ENCODE data around the gene RPH3AL. TPM values are rescaled to one million over a fixed set of nuclear protein-coding genes. Genes with fewer than 3 reads are reported as not detected.
"Not testable (repeated sequence)": the region's sequence is repeated elsewhere in the genome, so short reads cannot be mapped to it uniquely, and the experiment has no call there.

The RPH3AL gene
- total RNA-seq, 4 donors from 2014 or later = 9.6 to 62.4 (median 41.9) TPM

DNA sequence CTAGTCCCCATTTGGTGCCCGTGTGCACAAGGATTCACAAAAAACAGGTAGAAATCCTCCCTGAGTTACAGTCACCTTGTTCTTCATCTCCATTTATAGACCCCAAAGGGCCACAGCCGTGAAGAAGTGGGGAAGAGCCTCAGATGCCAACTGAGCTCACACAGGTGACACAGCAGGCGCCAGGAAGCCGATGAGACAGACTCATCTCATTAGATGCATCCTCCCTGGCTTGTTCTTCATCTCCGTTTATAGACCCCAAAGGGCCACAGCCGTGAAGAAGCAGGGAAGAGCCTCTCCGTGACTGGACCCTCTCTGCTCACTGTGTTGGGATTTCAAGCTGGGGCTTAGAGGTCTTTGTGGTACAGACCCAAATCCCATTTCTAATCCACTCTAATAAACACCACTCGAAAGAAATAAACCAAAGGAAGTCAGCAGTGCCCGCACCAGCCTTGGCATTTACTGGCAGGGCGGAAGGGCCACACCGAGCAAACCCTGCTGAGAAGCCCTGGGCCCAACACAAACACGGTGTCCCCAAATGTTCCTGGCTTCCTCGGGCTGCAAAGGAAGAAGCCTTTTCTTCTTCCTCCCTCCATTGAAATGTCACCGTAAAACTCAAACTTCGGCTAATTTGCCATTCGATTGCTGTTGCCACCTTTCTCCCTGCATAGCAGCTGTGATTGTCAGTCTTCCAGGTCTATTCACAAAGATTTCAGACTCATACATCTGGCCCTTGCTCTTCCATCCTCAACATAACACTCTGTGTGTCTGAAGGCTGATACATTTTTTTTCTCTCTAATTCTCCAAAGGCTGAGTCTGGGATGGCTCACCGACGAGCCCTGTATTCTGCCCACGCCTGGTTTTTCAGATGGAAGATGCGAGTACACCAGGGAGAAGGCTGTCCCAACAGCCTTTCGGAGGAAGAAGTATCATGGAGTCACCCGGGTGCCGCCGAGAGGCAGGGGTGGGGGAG is 126.2 kb downstream of the RPH3AL start:
- 67 to 76% methylated on average over 23 to 24 of the region's 24 CpGs for WGBS, 2 donors
- TF ChIP-seq POLR2A (IDR thresholded peaks at IDR 0.05) (no peak), EP300 (IDR thresholded peaks at IDR 0.05) (no peak), CTCF (IDR thresholded peaks at IDR 0.05) (no peak)
- no peak for DNase-seq (ENCODE audit: low spot score in 2 of 2)
- no peaks in the 10 kb centered on the region for H3K9me3 ChIP-seq
- no peaks in the 10 kb centered on the region for H3K36me3 ChIP-seq
- H3K4me1 ChIP-seq = no peaks in the 10 kb centered on the region
- H3K4me3 ChIP-seq = no peak overlapping the region
- no peak overlapping the region for H3K27ac ChIP-seq
- no peaks in the 10 kb centered on the region for H3K27me3 ChIP-seq

DNA sequence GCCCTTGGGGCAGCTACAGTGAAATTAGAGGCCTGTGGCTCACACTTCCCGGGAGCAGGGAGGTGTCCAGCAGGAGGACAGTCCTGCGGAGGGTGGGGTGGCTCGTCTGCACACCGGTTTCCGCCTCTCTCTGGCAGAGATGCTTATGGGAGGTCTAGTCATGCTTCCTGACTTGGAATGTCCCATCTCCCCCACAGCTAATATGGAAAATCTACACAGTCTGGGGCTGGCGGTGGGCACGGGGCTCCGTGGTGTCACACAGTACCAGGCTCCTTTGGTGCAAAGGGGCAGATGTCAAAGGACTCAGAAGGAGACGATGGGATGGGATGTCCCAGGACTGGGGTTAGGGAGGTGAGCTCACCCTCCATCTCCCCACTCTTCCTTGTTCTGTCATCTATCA is 127.1 kb downstream of the RPH3AL start:
- Histone ChIP-seq H3K4me3 (no peak overlapping the region), H3K27me3 (no peaks in the 10 kb centered on the region), H3K4me1 (no peaks in the 10 kb centered on the region), H3K27ac (no peak overlapping the region), H3K36me3 (no peaks in the 10 kb centered on the region), H3K9me3 (no peaks in the 10 kb centered on the region)
- TF ChIP-seq EP300 (IDR thresholded peaks at IDR 0.05) (no peak), POLR2A (IDR thresholded peaks at IDR 0.05) (no peak), CTCF (IDR thresholded peaks at IDR 0.05) (no peak)
- WGBS, 2 donors = 74 to 95% methylated on average over 9 of the region's 9 CpGs
- no peak for DNase-seq (ENCODE audit: low spot score in 2 of 2)

DNA sequence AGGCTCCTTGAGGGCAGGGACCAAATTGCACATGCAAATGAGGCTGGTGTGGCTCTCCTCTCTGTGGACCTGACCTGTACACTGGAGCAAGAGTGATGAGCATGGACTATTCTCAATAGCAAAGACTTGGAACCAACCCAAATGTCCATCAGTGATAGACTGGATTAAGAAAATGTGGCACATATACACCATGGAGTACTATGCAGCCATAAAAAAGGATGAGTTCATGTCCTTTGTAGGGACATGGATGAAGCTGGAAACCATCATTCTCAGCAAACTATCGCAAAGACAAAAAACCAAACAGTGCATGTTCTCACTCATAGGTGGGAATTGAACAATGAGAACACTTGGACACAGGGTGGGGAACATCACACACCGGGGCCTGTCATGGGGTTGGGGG is 128.0 kb downstream of the RPH3AL start:
- not testable (repeated sequence) for H3K27ac ChIP-seq; H3K36me3 ChIP-seq; H3K4me3 ChIP-seq; DNase-seq (ENCODE audit: low spot score in 2 of 2); H3K27me3 ChIP-seq; H3K9me3 ChIP-seq; H3K4me1 ChIP-seq
- 88 to 96% methylated on average over 2 of the region's 2 CpGs for WGBS, 2 donors

GRCh38 chr17:223723-224471 is 128.7 kb downstream of the RPH3AL start:
- 73 to 78% methylated on average over 8 to 12 of the region's 12 CpGs for WGBS, 2 donors
- DNase-seq (ENCODE audit: low spot score in 2 of 2) = no peak
- Histone ChIP-seq H3K27ac (no peak overlapping the region), H3K36me3 (no peaks in the 10 kb centered on the region), H3K4me3 (no peak overlapping the region), H3K4me1 (no peaks in the 10 kb centered on the region), H3K9me3 (no peaks in the 10 kb centered on the region), H3K27me3 (no peaks in the 10 kb centered on the region)
- TF ChIP-seq POLR2A (IDR thresholded peaks at IDR 0.05) (no peak), CTCF (IDR thresholded peaks at IDR 0.05) (no peak), EP300 (IDR thresholded peaks at IDR 0.05) (no peak)

- no peak for DNase-seq (ENCODE audit: low spot score in 2 of 2)
- no peak for TF ChIP-seq EP300 (IDR thresholded peaks at IDR 0.05)
- no peak for TF ChIP-seq POLR2A (IDR thresholded peaks at IDR 0.05)
- TF ChIP-seq CTCF (IDR thresholded peaks at IDR 0.05) = no peak
- H3K9me3 ChIP-seq = no peaks in the 10 kb centered on the region
- WGBS, 2 donors = 70 to 74% methylated on average over 8 of the region's 8 CpGs
- H3K27me3 ChIP-seq = no peaks in the 10 kb centered on the region
- H3K4me3 ChIP-seq = no peak overlapping the region
- H3K4me1 ChIP-seq = no peaks in the 10 kb centered on the region
- no peak overlapping the region for H3K27ac ChIP-seq
- H3K36me3 ChIP-seq = no peaks in the 10 kb centered on the region
These were observed 130.4 kb downstream of the RPH3AL start for GRCh38 chr17:222172-222571.

Measured in tibial nerve (tissue), 4 donors.